Endothelial cell of umbilical vein (primary cell): ENCODE data around the gene NRBF2.

ENCODE experiments used
- CTCF ChIP-seq, 2 donors: IDR thresholded peaks; 1 replicate in 1 of 2; 2 replicates in 1 of 2; pipeline ENCODE4 v1.5.1; 2011; ENCODE audit warnings: low read length in 2 of 2, mild to moderate bottlenecking in 2 of 2, moderate library complexity in 2 of 2, control low read depth in 1 of 2, inconsistent platforms in 1 of 2, low read depth in 1 of 2; ENCODE audit not compliant: insufficient read depth in 1 of 2; ENCODE audit errors: extremely low read depth in 1 of 2
- EZH2 ChIP-seq: IDR thresholded peaks from 2 replicates; pipeline ENCODE4 v1.6.1; 2012; ENCODE audit warnings: borderline replicate concordance, low read depth, mild to moderate bottlenecking, moderate library complexity, low read length, inconsistent platforms; ENCODE audit not compliant: severe bottlenecking
- MYC ChIP-seq: IDR thresholded peaks from one replicate; pipeline ENCODE4 v1.6.1; 2011; ENCODE audit warnings: mild to moderate bottlenecking, low read depth, low read length
- POLR2A ChIP-seq: IDR thresholded peaks from 2 replicates; pipeline ENCODE4 v1.6.1; 2012; ENCODE audit warnings: low read depth, mild to moderate bottlenecking, control low read depth, low read length
- POLR2AphosphoS5 ChIP-seq: IDR thresholded peaks from 2 replicates; pipeline ENCODE4 v1.6.1; 2012; ENCODE audit warnings: low read depth, mild to moderate bottlenecking, control low read depth, low read length, moderate library complexity; ENCODE audit not compliant: insufficient read depth

DNA sequence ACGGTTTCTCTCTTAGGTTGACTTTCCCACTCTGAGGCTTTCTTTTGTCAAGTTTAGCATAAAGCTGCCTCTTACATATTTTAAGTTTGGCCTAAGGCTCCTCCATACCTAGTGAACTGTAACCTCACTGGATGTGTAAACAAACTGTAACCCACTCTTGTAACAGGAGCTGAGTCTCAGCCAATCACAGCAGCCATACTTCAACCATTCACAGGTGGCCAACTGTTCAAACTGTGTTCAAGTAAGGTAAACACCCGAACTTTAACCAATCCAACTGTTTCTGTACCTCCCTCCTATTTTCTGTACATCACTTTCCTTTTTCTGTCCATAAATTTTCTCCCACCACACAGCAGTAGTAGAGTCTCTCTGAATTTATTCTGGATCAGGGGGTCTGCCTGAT, 7.7 kb upstream of the NRBF2 start:
- no peak for TF ChIP-seq MYC
- TF ChIP-seq POLR2A, result no peak
- no peak for TF ChIP-seq EZH2
- TF ChIP-seq CTCF (IDR thresholded peaks at IDR 0.05; ENCODE audit: extremely low read depth in 1 of 2, insufficient read depth in 1 of 2, low read depth in 1 of 2, low read length in 2 of 2), result no peak
- TF ChIP-seq POLR2AphosphoS5, result no peak
